Globus pallidus (tissue), 1 donor: ENCODE measurements around the gene RAB25.
"Not testable (repeated sequence)": the region's sequence is repeated elsewhere in the genome, so short reads cannot be mapped to it uniquely, and the experiment has no call there.

ENCODE experiments used
- DNase-seq: peaks from one replicate; pipeline ENCODE4 v3.0.0-alpha.2; 2015; ENCODE audit warnings: low spot score

Gene RAB25

GRCh38 chr1:156060937-156061636, at the start of gene RAB25:
Gene RAB25 (plus strand): TSS chr1:156061160. CDS start chr1:156061401, 241 bp downstream.
- DNase-seq, result no peak

- no peak for DNase-seq
Observed at GRCh38 chr1:156012051-156012817, 48.7 kb upstream of the RAB25 start.

GRCh38 chr1:156014829-156015228, 46.1 kb upstream of the RAB25 start:
- no peak for DNase-seq

GRCh38 chr1:156019946-156020292, 41.0 kb upstream of the RAB25 start:
- no peak for DNase-seq

- DNase-seq, result peak; percentile 92
Observed at GRCh38 chr1:156020293-156021092, 40.5 kb upstream of the RAB25 start, which contains the start of gene SSR2. Gene SSR2 (minus strand): TSS chr1:156020951. CDS start chr1:156020167, 784 bp downstream.

GRCh38 chr1:156021093-156021428, 39.9 kb upstream of the RAB25 start:
- peak; percentile 11 for DNase-seq

GRCh38 chr1:156021954-156022353, 39.0 kb upstream of the RAB25 start:
- no peak for DNase-seq

GRCh38 chr1:156024801-156025200, 36.2 kb upstream of the RAB25 start:
- no peak for DNase-seq

GRCh38 chr1:156025876-156026275, 35.1 kb upstream of the RAB25 start:
- no peak for DNase-seq

GRCh38 chr1:156026588-156026987, 34.4 kb upstream of the RAB25 start:
- DNase-seq, result no peak

- DNase-seq, result no peak
Observed at GRCh38 chr1:156033011-156033410, 27.9 kb upstream of the RAB25 start.

- DNase-seq, result not testable (repeated sequence)
Observed at GRCh38 chr1:156034991-156035390, 26.0 kb upstream of the RAB25 start.

- DNase-seq, result no peak
Observed at GRCh38 chr1:156042828-156043227, 18.1 kb upstream of the RAB25 start.

GRCh38 chr1:156045076-156045475, 15.9 kb upstream of the RAB25 start:
- no peak for DNase-seq

GRCh38 chr1:156048663-156049258, 12.2 kb upstream of the RAB25 start:
- no peak for DNase-seq

- peak; percentile 84 for DNase-seq
Observed at GRCh38 chr1:156050376-156050775, 10.6 kb upstream of the RAB25 start.

- DNase-seq, result no peak
Observed at GRCh38 chr1:156051011-156051725, 9.8 kb upstream of the RAB25 start.

- peak; percentile 41 for DNase-seq
Observed at GRCh38 chr1:156052862-156053767, 7.8 kb upstream of the RAB25 start.

- DNase-seq, result peak; percentile 92
Observed at GRCh38 chr1:156053768-156054499, 7.0 kb upstream of the RAB25 start, which contains the start of gene UBQLN4. Gene UBQLN4 (minus strand): TSS chr1:156053798. CDS start chr1:156053701, 97 bp downstream.
